HG02571 (cell line): ENCODE results near the gene AK9.
A peak's percentile ranks its signal among the peaks of the same experiment; 100 is the strongest.
"Not testable (repeated sequence)": the region's sequence is repeated elsewhere in the genome, so short reads cannot be mapped to it uniquely, and the experiment has no call there.

Source experiments
- ATAC-seq: cut with Tn5 transposase; IDR thresholded peaks from one replicate; pipeline ENCODE4 v1.9.1; 2021; ENCODE audit warnings: mild to moderate bottlenecking, moderate library complexity; ENCODE audit not compliant: unreplicated experiment

Gene AK9

GRCh38 chr6:109690737-109691621 is at the start of gene AK9, which contains the start of gene FIG4:
AK9 (minus strand) TSS chr6:109691202; CDS start chr6:109675745, 15,457 bp downstream.
FIG4 (plus strand) TSS chr6:109691296; CDS start chr6:109691436, 140 bp downstream.
- ATAC-seq = peak; percentile 97

- no peak for ATAC-seq
Measured at GRCh38 chr6:109740787-109741186, 49.8 kb upstream of the AK9 start.

GRCh38 chr6:109739686-109740085 is 48.7 kb upstream of the AK9 start:
- ATAC-seq = no peak

DNA sequence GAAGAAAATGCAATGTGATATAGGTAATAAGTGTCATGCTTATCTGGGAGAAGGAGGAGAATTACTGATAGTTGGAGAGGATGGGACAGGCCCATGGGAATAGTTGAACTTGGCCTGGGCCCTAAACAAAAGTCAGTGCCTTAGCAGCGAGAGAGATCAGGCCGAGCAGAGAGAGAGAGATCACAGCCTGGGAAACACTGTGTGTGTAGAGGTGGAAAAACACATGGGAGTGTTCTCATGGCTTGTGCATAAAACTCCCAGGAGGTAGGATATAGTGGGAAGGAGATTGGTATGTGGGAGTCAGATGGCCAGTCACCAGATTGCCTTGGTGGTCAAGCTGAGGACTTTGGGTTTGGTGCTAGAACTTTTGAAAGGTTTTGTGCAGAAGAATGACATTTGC is 47.7 kb upstream of the AK9 start:
- ATAC-seq = no peak

DNA sequence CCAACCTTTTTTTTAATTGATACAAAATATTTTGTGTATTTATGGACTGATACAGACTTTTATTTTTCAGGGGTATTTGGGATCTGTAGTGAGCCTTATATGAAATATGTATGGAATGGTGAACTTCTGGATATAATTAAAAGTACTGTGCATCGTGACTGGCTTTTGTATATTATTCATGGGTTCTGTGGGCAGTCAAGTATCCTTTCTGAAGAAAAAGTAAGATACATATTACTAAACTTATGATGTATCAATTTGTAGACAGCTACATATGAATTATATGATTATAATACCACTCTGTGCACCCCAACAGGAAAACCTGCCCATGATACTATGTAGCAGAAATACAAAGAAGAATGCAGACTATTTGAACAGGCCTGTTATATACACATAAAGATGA is 47.3 kb upstream of the AK9 start:
- ATAC-seq = no peak

DNA sequence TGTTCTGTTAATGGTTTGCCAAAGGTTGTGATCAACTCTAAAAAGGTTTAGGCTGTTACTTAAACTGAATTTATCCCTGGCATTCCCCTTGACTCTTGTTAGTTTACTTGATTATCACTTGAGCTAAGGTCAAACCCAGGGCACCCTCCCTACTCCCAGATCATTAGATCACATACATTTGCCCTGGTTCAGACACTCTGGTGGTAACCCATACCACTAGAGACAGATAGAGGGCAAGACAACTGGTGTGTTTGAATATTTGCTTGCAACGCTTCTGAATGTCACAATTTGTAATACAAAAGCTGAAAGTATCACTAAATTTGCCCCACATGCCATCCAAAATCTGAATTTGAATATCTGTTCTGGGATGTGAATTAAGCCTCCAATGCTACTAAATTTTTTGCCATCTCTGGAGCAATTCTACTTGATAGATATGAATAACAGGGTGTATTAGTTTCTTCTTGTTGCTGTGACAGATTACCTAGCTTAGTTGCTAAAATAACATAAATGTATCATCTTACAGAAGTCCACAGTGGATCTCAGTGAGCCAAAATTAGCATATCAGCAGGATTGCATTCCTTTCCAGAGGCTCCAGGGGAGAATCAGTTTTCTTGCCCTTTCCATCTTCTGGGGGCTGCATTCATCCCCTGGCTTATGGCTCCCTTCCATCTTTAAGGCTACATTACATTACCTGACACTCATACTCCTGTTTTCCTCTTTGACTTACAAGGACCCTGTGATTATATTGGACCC is 45.4 kb upstream of the AK9 start:
- ATAC-seq = no peak

- not testable (repeated sequence) for ATAC-seq
Measured at GRCh38 chr6:109725250-109725649, 34.2 kb upstream of the AK9 start.

DNA sequence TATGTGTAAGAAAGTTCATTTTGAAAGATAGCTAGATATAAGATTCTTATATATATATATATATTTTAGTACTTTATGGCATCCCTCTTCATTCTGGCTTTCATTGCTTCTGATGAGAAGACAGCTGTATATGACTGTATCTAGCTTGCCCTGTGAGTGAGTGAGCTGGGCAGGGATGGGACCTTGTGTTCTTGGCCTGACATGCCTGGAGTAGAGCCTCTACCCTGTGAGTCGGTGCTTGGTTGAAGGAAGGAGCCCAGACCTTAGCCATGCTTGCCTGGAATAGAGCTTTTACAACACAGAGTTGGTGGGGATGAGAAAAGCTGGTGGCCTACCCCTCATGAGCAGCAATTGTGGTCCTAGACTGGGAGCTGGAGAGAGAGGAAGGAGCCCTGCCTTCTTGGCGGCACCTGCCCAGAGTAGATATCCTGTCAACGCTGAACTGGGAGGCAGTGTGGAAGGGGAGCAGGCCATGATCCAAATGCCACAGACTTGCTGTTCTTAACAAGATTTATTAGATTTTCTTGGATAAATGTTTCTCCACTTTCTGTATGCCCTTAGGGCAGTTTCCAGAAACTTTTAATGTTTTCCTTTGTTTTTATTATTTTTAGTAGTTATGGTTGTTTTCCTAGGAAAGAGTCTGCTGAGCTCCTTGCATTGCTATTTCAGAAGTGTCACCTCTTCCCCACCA is 31.7 kb upstream of the AK9 start:
- ATAC-seq = no peak

DNA sequence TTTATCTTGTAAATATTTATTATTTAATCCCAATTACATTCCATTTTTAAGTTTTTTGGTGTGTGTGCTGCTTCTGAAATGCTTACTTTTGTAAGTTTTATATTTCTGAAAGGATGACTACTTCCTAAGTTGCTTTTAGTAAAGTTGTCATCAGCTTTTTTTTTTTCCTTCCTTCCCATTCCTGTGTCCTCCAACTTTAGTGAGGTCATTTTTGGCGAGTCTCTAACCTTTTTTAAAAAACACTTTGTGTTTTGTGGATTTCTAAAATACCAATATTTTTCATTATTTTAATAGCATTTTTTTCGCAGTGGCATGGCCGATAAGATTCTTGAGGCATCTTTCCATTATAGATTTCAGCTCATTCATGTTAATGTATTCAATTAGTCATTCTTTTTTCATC is 31.0 kb upstream of the AK9 start:
- ATAC-seq = no peak

GRCh38 chr6:109720311-109720710 is 29.3 kb upstream of the AK9 start:
- no peak for ATAC-seq

DNA sequence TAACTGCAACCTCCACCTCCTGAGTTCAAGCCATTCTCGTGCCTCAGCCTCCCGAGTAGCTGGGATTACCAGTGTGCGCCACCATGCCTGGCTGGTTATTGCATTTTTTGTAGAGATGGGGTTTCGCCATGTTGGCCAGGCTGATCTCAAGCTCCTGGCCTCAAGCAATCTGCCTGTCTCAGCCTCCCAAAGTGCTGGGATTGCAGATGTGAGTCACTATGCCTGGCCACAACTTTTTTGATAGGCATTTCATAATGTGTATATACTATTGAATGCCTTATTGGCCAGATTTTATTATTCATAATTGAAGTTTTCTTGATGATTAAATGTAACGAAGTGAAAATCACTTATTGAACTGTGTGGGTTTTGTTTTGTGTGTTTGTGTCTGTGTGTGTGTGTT is 28.0 kb upstream of the AK9 start:
- ATAC-seq = no peak

GRCh38 chr6:109717971-109718370 is 27.0 kb upstream of the AK9 start:
- ATAC-seq = no peak

DNA sequence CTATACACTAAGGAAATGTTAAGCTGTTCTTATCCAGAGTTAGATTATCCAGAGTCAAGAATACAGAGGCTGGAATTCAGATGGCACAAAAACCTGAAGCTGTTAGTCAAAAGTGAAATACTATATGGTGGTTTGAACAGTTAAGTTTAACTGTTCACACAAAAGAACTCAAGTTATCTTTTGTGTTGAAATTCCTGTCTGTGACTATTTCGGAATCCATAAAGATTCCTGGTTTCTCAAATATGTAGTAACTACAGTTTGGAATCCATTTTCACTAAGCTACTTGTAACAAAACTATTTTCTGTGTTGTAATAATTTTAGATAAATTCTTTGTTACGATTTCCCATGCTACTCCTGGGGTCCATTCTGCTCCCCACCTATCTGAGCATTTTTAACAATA is 24.6 kb upstream of the AK9 start:
- ATAC-seq = no peak

DNA sequence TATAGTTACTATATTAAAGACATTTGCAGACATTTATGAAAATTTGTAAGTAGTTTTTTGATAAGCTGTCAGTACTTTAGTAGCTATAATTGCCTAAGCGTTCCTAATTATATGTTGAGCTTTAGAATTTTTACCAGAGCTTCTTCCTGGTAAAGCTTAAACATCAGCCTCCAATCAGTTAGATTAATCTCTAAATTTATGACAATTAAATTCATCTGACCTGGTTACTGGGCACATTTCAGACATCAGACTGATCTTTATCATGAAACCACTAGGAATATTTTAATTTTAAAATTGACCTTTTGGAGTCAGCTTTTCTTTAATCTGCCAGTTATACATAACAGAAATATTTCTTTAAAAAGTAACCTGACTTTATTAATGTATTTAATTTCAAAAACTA is 23.6 kb upstream of the AK9 start:
- no peak for ATAC-seq

DNA sequence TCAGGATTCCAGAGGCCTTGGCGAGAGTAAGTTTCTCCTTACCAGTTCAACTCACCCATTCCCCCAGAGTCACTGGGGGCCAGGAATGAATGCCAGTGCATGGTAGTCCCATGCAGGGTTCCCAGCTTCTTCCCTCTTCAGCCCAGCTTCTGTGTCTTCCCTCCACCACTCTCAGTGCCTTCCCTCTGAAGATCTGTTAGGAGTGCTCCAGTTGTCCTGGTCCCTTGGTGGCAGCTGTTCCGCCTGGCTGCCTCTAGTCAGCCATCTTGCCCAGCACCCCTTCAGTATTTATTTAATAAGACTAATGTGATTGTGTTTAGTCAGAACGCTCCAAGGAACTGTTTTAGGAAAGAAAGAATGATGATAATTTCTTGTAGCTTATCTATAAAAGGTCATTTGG is 23.2 kb upstream of the AK9 start:
- ATAC-seq = no peak

DNA sequence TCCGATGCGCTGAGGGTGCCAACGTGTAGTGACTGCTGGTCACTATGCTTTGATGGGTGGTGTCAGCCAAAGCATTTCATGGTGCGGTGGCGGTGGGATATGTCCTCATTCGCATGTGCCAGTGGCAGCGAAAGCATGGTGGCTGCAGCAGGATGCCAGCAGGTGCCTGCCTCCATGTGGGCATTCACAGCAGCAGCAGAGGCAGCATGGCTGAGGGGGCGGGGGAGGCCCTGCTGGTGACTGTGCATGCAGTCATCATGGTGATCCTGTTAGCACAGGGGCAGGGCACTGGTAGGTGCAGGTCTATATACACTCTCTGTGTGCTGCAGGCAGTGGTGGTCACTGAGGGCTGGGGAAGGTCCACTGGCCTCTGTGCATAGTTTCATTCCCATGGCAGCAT is 22.1 kb upstream of the AK9 start:
- no peak for ATAC-seq

- not testable (repeated sequence) for ATAC-seq
Measured at GRCh38 chr6:109708099-109708498, 17.1 kb upstream of the AK9 start.

- ATAC-seq = no peak
Measured at GRCh38 chr6:109706513-109706912, 15.5 kb upstream of the AK9 start.

DNA sequence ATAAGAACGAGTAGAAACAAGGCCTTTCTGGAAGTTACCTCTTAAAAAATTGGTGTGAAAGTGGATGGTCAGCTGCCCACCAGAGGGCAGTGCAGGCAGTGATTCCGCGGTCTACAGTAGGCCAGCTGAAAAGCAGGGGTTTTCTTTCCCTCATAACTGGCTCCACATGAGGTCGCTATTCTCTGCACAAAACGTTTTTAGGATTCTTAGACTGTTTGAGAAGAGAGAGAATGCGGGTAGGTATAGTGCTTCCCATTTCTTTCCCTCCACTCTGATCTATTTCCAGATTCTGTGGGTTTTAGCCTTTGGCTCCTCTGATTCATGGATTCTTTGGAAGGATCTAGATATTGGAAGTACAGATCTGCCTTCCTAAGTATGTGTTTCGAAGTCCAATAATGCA is 14.3 kb upstream of the AK9 start:
- peak; percentile 89 for ATAC-seq

GRCh38 chr6:109702791-109703190 is 11.8 kb upstream of the AK9 start:
- no peak for ATAC-seq

- ATAC-seq = no peak
Measured at GRCh38 chr6:109701774-109702173, 10.8 kb upstream of the AK9 start.
